ENCODE data around the gene SIAH3. TPM values are rescaled to one million over a fixed set of nuclear protein-coding genes. Genes with fewer than 3 reads are reported as not detected.

Gene SIAH3
- total RNA-seq, 1 donor from 2014 or later, result 0.05 TPM

- peaks cover 5% of the 10 kb centered on the region for H3K9me3 Mint-ChIP-seq
- no peak overlapping the region for H3K27ac Mint-ChIP-seq
- intact Hi-C loops (cut with micrococcal nuclease), result no loop called here
- H3K36me3 Mint-ChIP-seq (ENCODE audit: low read depth), result no peaks in the 10 kb centered on the region
- no peak overlapping the region for H3K4me3 Mint-ChIP-seq
- DNase-seq, result no peak
- peaks cover 38% of the 10 kb centered on the region for H3K4me1 Mint-ChIP-seq
- peaks cover 50% of the 10 kb centered on the region for H3K27me3 Mint-ChIP-seq
Observed at GRCh38 chr13:45849408-45849807, 2.1 kb downstream of the SIAH3 start.

GRCh38 chr13:45847554-45848224 lies 3.9 kb downstream of the SIAH3 start:
- peaks cover 38% of the 10 kb centered on the region for H3K4me1 Mint-ChIP-seq
- H3K36me3 Mint-ChIP-seq (ENCODE audit: low read depth), result no peaks in the 10 kb centered on the region
- H3K9me3 Mint-ChIP-seq, result no peaks in the 10 kb centered on the region
- intact Hi-C loops (cut with micrococcal nuclease), result no loop called here
- DNase-seq, result peak; percentile 79
- H3K4me3 Mint-ChIP-seq, result peak overlapping the region; percentile 60
- H3K27me3 Mint-ChIP-seq, result peaks cover 38% of the 10 kb centered on the region
- peak overlapping the region; percentile 31 for H3K27ac Mint-ChIP-seq

GRCh38 chr13:45846681-45847080 lies 4.9 kb downstream of the SIAH3 start:
- Mint-ChIP-seq H3K4me3 (no peak overlapping the region), H3K4me1 (peaks cover 37% of the 10 kb centered on the region), H3K27me3 (peaks cover 30% of the 10 kb centered on the region), H3K27ac (no peak overlapping the region), H3K36me3 (ENCODE audit: low read depth) (no peaks in the 10 kb centered on the region), H3K9me3 (no peaks in the 10 kb centered on the region)
- intact Hi-C loops (cut with micrococcal nuclease), result no loop called here
- no peak for DNase-seq

GRCh38 chr13:45838171-45838745 lies 13.3 kb downstream of the SIAH3 start:
- H3K4me1 Mint-ChIP-seq, result no peaks in the 10 kb centered on the region
- H3K36me3 Mint-ChIP-seq (ENCODE audit: low read depth), result no peaks in the 10 kb centered on the region
- H3K9me3 Mint-ChIP-seq, result no peaks in the 10 kb centered on the region
- no peak for DNase-seq
- no peaks in the 10 kb centered on the region for H3K27me3 Mint-ChIP-seq
- no peak overlapping the region for H3K27ac Mint-ChIP-seq
- intact Hi-C loops (cut with micrococcal nuclease), result no loop called here
- no peak overlapping the region for H3K4me3 Mint-ChIP-seq

- H3K27me3 Mint-ChIP-seq, result no peaks in the 10 kb centered on the region
- no peak overlapping the region for H3K27ac Mint-ChIP-seq
- H3K4me1 Mint-ChIP-seq, result no peaks in the 10 kb centered on the region
- H3K9me3 Mint-ChIP-seq, result no peaks in the 10 kb centered on the region
- DNase-seq, result no peak
- no peak overlapping the region for H3K4me3 Mint-ChIP-seq
- intact Hi-C loops (cut with micrococcal nuclease), result no loop called here
- H3K36me3 Mint-ChIP-seq (ENCODE audit: low read depth), result no peaks in the 10 kb centered on the region
Observed at GRCh38 chr13:45837111-45837510, 14.4 kb downstream of the SIAH3 start.

GRCh38 chr13:45834411-45834994 lies 17.1 kb downstream of the SIAH3 start:
- no peaks in the 10 kb centered on the region for H3K36me3 Mint-ChIP-seq (ENCODE audit: low read depth)
- DNase-seq, result no peak
- no peak overlapping the region for H3K4me3 Mint-ChIP-seq
- intact Hi-C loops (cut with micrococcal nuclease), result no loop called here
- no peaks in the 10 kb centered on the region for H3K4me1 Mint-ChIP-seq
- H3K27me3 Mint-ChIP-seq, result no peaks in the 10 kb centered on the region
- no peak overlapping the region for H3K27ac Mint-ChIP-seq
- H3K9me3 Mint-ChIP-seq, result no peaks in the 10 kb centered on the region

- Mint-ChIP-seq H3K4me3 (no peak overlapping the region), H3K9me3 (no peaks in the 10 kb centered on the region), H3K27ac (no peak overlapping the region), H3K27me3 (no peaks in the 10 kb centered on the region), H3K4me1 (no peaks in the 10 kb centered on the region), H3K36me3 (ENCODE audit: low read depth) (no peaks in the 10 kb centered on the region)
- intact Hi-C loops (cut with micrococcal nuclease), result no loop called here
- no peak for DNase-seq
Observed at GRCh38 chr13:45833663-45834375, 17.7 kb downstream of the SIAH3 start.

GRCh38 chr13:45833242-45833641 lies 18.3 kb downstream of the SIAH3 start:
- intact Hi-C loops (cut with micrococcal nuclease), result no loop called here
- Mint-ChIP-seq H3K27ac (no peak overlapping the region), H3K27me3 (no peaks in the 10 kb centered on the region), H3K4me1 (no peaks in the 10 kb centered on the region), H3K9me3 (no peaks in the 10 kb centered on the region), H3K4me3 (no peak overlapping the region), H3K36me3 (ENCODE audit: low read depth) (no peaks in the 10 kb centered on the region)
- no peak for DNase-seq

- no peaks in the 10 kb centered on the region for H3K36me3 Mint-ChIP-seq (ENCODE audit: low read depth)
- H3K4me1 Mint-ChIP-seq, result no peaks in the 10 kb centered on the region
- intact Hi-C loops (cut with micrococcal nuclease), result no loop called here
- no peak for DNase-seq
- H3K27ac Mint-ChIP-seq, result no peak overlapping the region
- H3K27me3 Mint-ChIP-seq, result no peaks in the 10 kb centered on the region
- no peak overlapping the region for H3K4me3 Mint-ChIP-seq
- no peaks in the 10 kb centered on the region for H3K9me3 Mint-ChIP-seq
Observed at GRCh38 chr13:45831851-45832250, 19.7 kb downstream of the SIAH3 start.

- no peak for DNase-seq
- Mint-ChIP-seq H3K4me1 (no peaks in the 10 kb centered on the region), H3K9me3 (no peaks in the 10 kb centered on the region), H3K27me3 (no peaks in the 10 kb centered on the region), H3K4me3 (no peak overlapping the region), H3K27ac (no peak overlapping the region), H3K36me3 (ENCODE audit: low read depth) (no peaks in the 10 kb centered on the region)
- intact Hi-C loops (cut with micrococcal nuclease), result no loop called here
Observed at GRCh38 chr13:45830121-45830520, 21.4 kb downstream of the SIAH3 start.

- intact Hi-C loops (cut with micrococcal nuclease), result no loop called here
- H3K4me1 Mint-ChIP-seq, result no peaks in the 10 kb centered on the region
- H3K36me3 Mint-ChIP-seq (ENCODE audit: low read depth), result no peaks in the 10 kb centered on the region
- H3K9me3 Mint-ChIP-seq, result no peaks in the 10 kb centered on the region
- no peak for DNase-seq
- no peak overlapping the region for H3K27ac Mint-ChIP-seq
- no peaks in the 10 kb centered on the region for H3K27me3 Mint-ChIP-seq
- H3K4me3 Mint-ChIP-seq, result no peak overlapping the region
Observed at GRCh38 chr13:45828256-45828968, 23.1 kb downstream of the SIAH3 start.

- no peak for DNase-seq
- Mint-ChIP-seq H3K36me3 (ENCODE audit: low read depth) (no peaks in the 10 kb centered on the region), H3K9me3 (no peaks in the 10 kb centered on the region), H3K27ac (no peak overlapping the region), H3K4me3 (no peak overlapping the region), H3K27me3 (no peaks in the 10 kb centered on the region), H3K4me1 (no peaks in the 10 kb centered on the region)
- intact Hi-C loops (cut with micrococcal nuclease), result no loop called here
Observed at GRCh38 chr13:45827318-45827717, 24.2 kb downstream of the SIAH3 start.

- no peak for DNase-seq
- no peaks in the 10 kb centered on the region for H3K27me3 Mint-ChIP-seq
- H3K4me3 Mint-ChIP-seq, result no peak overlapping the region
- H3K27ac Mint-ChIP-seq, result no peak overlapping the region
- H3K36me3 Mint-ChIP-seq (ENCODE audit: low read depth), result no peaks in the 10 kb centered on the region
- H3K4me1 Mint-ChIP-seq, result no peaks in the 10 kb centered on the region
- no peaks in the 10 kb centered on the region for H3K9me3 Mint-ChIP-seq
- intact Hi-C loops (cut with micrococcal nuclease), result no loop called here
Observed at GRCh38 chr13:45826731-45827130, 24.8 kb downstream of the SIAH3 start.

- Mint-ChIP-seq H3K9me3 (no peaks in the 10 kb centered on the region), H3K4me3 (no peak overlapping the region), H3K4me1 (no peaks in the 10 kb centered on the region), H3K27me3 (no peaks in the 10 kb centered on the region), H3K27ac (no peak overlapping the region), H3K36me3 (ENCODE audit: low read depth) (no peaks in the 10 kb centered on the region)
- intact Hi-C loops (cut with micrococcal nuclease), result no loop called here
- no peak for DNase-seq
Observed at GRCh38 chr13:45825387-45825650, 26.2 kb downstream of the SIAH3 start.

All from activated CD4-positive, alpha-beta T cell treated with anti-CD3 and anti-CD28 coated beads, Interleukin-2, amount 10 ng/mL, durations not matched to agents 24 days and 14 days (primary cell).